HG02763 (cell line): ENCODE data around the gene TEX29.

ENCODE experiments used
- ATAC-seq: cut with Tn5 transposase; IDR thresholded peaks from one replicate; pipeline ENCODE4 v1.9.1; 2021; ENCODE audit warnings: mild to moderate bottlenecking, moderate library complexity; ENCODE audit not compliant: unreplicated experiment

The TEX29 gene

GRCh38 chr13:111289251-111289650 is 31.2 kb upstream of the TEX29 start:
- no peak for ATAC-seq

- ATAC-seq = no peak
These were observed 28.5 kb upstream of the TEX29 start for GRCh38 chr13:111291908-111292307.

GRCh38 chr13:111292710-111293485 is 27.5 kb upstream of the TEX29 start:
- no peak for ATAC-seq

- ATAC-seq = no peak
These were observed 24.6 kb upstream of the TEX29 start for GRCh38 chr13:111295886-111296285.

- no peak for ATAC-seq
These were observed 24.0 kb upstream of the TEX29 start for GRCh38 chr13:111296417-111296816.

- no peak for ATAC-seq
These were observed 22.0 kb upstream of the TEX29 start for GRCh38 chr13:111298214-111298975.

- no peak for ATAC-seq
These were observed 18.3 kb upstream of the TEX29 start for GRCh38 chr13:111302045-111302726.

GRCh38 chr13:111303559-111303958 is 16.9 kb upstream of the TEX29 start:
- ATAC-seq = no peak

- ATAC-seq = peak; percentile 95
These were observed 16.3 kb upstream of the TEX29 start for GRCh38 chr13:111304041-111304544.

GRCh38 chr13:111304603-111305289 is 15.7 kb upstream of the TEX29 start:
- peak; percentile 29 for ATAC-seq

GRCh38 chr13:111312944-111313590 is 7.4 kb upstream of the TEX29 start:
- ATAC-seq = no peak

GRCh38 chr13:111313911-111314425 is 6.5 kb upstream of the TEX29 start:
- ATAC-seq = no peak

GRCh38 chr13:111314852-111315251 is 5.6 kb upstream of the TEX29 start:
- no peak for ATAC-seq

- ATAC-seq = no peak
These were observed 5.0 kb upstream of the TEX29 start for GRCh38 chr13:111315347-111315995.

GRCh38 chr13:111316161-111316730 is 4.2 kb upstream of the TEX29 start:
- ATAC-seq = no peak

GRCh38 chr13:111317042-111317550 is 3.3 kb upstream of the TEX29 start:
- ATAC-seq = no peak

- ATAC-seq = no peak
These were observed 2.7 kb upstream of the TEX29 start for GRCh38 chr13:111317571-111318345.

- no peak for ATAC-seq
These were observed 2.1 kb upstream of the TEX29 start for GRCh38 chr13:111318386-111318785.
